DMS 273 (cell line): Measurements from ENCODE around the gene AMHR2.

Experiments used
- DNase-seq: peaks from one replicate; lab custom pipeline; 2025; ENCODE audit not compliant: unreplicated experiment; lab: John Stamatoyannopoulos, UW

Gene AMHR2

DNA sequence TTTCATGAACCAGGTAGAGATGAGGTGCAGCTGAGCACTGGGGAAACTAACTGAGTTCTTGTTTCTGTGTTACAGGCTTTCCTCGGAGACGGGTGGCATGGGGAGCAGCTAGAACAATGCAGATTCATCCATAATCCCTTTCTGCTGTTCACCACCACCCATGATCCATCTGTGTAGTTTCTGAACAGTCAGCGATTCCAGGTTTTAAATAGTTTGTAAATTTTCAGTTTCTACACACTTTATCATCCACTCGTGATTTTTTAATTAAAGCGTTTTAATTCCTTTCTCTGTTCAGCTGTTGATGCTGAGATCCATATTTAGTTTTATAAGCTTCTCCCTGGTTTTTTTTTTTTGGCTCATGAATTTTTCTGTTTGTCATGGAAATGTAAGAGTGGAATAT, 55.7 kb downstream of the AMHR2 start:
- DNase-seq = no peak

DNA sequence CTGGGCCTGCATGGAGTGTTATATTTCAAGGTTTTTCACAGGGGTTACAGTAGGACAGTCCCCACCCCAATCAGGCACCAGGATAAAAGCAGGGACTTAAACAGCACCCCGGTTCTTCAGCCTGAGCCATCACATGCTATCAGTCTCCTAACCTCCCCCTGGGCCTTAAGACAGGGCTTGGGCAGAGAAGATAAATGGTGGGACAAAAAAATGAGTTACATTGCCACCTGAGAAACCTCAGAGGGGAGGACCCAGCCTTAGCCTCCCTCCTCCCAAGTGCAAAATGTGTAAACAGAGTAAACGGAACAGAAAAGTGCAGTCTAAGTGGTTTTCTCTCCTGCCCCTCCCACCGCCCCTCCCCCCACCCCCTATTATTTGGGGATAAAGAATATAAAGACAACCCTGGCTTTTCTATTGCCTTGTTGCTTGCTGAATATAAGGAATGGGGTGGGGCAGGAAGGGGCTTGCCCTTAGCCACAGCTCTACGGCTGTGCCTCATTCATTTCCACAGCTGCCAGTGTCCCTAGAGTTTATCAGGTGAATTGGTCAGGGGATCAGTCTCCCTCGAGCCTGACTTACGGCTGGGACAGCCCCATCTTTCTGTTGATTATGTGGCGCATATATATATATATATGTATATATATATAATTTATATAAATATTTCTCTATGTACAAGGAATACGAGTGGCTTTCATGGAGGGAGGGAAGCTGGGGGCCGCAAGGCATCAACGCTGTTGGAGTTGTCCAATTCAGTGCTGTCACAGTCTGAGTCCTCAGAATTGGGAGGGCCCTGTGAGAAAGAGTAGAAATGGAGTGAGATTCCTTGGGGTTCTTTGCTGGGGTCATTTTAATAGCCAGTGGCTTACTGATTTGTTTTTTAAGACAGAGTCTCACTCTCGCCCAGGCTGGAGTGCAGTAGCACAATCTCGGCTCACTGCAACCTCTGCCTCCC, 57.1 kb downstream of the AMHR2 start:
- no peak for DNase-seq
